Stimulated activated CD8-positive, alpha-beta memory T cell treated with anti-CD3 and anti-CD28 coated beads, Interleukin-2, amount 100 ng/mL, for 48 hours (primary cell): ENCODE results near the gene LRCH3.

Source experiments
- DNase-seq, 2 donors: peaks; one replicate each; pipeline ENCODE4 v3.0.0-alpha.2; 2020; ENCODE audit warnings: low read depth in 2 of 2

LRCH3 gene

DNA sequence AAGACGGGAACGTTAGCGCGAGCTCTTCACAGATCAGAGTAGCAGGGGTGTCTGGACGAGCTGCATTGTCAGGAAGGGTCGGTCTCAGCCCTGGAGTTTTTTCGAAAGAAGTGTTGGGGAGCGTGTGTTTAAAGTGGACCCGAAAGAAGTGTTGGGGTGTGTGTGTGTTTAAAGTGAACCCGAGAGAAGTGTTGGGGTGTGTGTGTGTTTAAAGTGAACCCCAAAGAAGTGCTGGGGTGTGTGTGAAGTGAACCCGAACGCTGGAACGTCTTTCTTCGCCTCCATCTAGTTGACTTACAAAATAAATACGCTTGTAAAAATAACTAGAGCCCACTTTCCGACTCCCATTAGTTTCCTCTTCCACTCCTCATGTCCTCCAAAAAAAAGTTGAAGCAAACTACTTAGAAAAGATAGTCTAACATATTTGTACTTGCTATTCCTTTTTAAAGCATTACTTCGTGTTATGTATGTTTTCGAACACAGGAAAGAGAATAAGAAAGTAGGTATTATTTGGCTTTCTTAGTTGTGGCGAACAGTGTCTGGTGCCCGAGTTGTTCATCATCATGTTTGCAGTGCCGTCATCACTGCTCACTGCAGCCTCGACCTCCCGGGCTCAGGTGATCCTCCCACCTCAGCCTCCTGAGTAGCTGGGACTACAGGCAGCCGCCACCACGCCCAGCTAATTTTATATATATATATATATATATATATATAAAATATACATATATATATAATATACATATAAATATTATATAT lies 1.0 kb downstream of the LRCH3 start:
- DNase-seq = no peak

DNA sequence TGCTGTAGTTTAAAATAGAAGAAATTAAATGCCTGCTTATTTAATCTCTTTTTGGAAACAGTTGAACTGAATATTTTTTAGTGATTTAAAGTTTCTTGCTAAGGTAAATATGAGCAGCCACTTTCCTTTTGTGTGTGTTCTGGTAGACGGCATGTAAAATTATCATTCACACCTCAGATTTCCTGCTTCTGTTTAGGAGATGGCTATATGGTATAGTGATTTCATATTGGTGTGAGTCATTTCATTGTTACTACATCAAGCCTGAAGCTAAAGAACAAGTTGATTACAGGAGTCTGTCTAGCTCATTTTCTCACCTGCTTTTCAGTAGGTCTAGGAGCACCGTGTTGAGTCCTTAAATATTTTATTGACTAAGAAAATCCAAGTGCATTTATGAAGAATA lies 2.2 kb downstream of the LRCH3 start:
- DNase-seq = no peak

DNA sequence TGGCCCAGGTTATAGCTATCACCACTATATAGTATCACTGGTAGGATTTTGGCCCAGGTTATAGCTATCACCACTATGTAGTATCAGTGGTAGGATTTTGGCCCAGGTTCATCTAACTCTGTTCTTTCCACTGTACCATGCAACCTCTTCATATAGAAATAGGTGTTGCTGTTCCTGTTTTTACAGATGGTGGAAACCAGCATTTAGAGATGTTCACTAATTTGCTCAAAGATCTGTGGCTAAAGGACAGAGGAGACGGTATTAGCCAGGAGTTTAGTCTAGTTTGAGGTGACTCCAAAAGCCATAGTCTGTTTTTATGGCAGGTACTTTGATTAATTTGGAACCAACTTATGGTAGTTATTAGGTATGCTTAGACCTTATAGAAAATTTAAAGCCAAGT lies 3.1 kb downstream of the LRCH3 start:
- DNase-seq = no peak

DNA sequence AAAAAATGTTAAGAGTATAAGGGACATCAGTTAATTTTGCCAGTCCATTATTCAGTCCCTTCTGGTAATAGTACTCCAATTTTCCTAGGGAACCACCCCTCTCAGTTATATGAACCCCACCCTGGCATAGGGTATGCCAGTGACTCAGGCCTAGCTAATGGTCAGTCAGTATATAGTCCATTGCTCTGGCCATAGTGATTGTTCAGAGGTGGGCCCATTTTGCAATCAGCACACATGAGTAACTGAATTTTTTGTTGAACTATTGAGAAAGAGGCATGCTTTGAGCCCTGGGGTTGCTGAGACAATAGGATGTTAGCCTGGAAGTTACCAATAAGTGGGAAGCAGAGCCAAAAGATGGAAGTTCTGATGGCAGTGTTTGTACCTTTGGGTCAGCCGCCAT lies 4.1 kb downstream of the LRCH3 start:
- DNase-seq = no peak

DNA sequence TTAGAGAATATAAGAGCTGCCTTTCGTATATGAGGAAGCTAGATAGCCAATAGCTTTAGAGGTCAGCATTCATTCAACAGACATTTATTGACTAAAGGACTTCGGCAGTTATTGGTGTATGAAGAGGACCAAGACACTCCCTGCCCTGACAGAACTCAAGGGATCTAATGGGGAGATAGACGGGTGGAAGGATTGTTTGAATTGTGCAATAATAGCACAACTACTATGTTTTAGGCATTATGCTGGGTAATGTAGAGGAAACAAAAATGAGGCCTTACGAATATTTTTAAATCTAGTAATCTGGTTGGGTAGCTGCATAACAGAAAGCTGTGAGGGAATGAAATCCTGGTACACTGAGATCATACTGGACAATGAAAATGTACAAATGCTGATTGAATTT lies 5.0 kb downstream of the LRCH3 start:
- no peak for DNase-seq

DNA sequence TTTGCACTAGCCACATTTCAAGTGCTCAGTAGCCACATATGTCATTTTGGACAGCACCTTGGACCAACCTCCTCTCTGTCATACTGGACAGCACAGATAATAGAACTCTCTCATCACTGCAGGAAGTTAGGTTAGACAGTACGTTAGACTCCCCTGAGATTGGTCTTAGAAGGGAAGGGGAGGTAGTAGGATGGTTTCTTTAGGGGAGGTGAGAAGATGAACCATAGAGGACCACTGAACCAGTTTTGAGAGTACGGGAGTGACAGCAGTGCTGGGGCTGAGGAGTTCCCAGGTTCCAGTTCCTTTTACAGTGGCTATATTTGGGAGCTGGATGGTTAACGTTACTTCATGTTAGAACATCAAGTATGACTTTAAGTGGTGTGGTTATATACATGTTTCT lies 7.8 kb downstream of the LRCH3 start:
- no peak for DNase-seq

DNA sequence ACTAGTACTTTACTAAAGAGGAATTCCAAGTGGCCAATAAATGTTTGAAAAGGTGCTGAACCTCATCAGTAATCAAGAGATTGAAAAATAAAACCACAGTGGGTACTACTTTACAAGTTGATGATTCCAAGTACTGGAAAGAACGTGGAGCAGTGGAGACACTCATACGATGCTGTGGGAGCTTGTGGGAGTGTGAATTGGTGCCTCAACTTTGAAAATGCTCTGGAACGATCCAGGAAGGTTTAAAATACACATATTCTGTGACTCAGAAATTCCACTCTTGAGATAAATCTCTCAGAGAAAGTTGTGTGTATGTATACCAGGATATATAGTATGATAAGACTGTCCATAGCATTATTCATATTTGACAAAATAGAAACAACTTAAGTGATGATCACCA lies 9.3 kb downstream of the LRCH3 start:
- DNase-seq = no peak

DNA sequence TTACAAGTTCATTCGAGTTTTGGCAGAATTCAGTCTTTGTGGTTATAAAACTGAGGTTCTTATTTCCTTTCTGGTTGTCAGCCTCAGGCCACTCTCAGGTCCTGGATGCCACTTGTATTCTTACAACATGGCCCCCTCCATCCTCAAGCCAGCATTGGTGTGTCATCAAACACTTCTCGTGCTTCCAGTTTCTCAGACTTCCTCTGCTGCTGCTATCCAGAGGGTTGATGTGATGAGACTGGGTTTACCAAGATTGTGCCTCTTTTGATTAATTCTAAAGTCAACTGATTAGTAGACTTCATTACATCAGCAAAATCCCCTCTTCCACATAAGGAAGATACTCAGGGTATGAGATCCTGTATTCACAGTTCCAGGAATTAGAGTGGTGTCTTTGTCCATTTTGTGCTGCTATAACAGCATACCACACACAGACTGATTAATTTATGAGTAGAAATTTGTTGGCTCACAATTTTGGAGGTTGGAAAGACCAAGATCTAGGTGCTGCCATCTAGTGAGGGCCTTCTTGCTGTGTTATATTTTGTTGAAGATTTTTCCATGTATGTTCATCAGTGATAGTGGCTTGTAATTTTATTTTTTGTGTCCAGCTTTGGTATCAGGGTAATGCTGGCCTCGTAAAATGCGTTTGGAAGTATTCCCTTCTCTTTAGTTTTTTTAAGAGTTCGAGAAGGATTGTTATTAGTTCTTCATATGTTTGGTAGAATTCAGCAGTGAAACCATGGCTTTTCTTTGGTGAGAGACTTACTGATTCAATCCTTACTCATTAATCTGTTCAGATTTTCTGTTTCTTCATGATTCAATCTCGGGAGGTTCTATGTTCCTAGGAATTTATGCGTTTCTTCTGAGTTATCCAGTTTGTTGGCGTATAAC lies 11.1 kb downstream of the LRCH3 start:
- DNase-seq = no peak

DNA sequence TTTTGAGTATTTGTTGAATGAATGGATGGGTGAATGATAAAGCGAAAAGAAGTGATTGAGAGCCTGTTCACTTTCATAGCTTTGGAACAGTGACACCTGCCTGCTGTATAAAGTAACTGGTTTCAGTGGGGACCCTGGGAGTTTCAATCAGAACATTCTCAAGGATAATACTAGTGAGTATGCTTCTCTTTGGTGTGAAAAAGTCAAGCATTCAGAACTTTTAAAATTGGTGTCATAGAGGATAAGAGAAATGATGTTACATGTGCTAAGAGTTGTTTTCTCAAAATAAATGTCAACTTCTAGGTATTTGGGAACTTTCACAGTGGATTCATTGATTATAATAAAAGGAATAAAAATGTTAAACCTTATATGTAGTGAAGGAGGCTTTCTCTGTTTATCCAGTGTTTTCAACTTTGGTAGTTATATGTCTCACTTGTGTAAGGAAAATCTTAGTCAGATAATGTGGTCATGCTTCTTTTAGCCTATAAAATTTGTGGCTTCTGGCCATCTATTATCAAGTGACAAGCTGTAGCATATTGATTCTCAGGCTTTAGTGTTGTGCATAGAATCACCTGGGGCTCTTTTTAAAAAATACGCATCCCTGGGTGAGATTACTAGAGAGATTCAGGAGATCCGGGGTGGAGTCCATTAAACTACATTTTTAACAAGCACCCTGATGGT lies 11.9 kb downstream of the LRCH3 start:
- DNase-seq = no peak

DNA sequence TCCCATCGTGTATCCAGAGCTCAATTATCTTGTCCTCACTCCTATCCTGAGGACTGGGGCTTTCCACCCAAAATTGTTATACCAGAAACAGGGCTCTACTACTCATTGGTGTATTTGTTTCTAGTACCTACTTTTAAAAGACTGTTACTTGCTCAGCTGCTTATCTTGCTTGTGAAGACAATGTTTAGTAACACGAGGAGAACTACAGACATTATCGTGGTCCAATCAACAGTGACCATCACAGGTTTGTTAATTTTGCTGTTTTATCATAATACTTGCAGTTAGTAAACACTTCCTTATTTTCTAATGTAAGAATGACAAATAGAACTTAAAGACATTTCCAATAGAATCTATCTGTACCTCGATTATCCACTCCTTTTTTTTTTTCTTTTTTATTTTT lies 13.5 kb downstream of the LRCH3 start:
- DNase-seq = no peak

DNA sequence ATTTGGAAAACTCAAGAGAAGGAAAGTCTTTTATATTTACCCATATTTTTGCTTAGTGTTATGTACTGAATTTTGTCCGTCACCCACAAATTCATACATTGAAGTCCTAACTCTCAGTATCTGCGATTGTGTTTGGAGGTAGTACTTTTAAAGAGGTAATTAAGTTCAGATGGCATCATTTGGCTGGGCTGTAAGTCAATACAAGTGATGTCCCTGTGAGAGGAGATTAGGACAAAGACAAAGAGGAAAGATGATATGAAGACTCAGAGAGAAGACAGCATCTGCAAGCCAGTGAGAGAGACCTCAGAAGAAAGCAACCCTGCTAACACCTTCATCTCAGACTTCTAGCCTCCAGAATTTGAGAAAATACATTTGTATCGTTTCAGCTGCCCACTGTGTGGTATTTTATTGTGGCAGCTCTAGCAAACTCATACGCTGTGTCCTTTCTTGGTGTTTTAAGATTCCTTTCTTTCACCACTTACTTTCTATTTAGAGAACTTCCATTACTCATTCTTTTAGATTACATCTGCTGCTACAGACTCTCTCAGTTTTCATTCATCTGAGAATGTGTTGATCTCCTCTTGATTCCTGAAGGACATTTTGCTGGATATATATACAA lies 17.0 kb downstream of the LRCH3 start:
- DNase-seq = no peak

DNA sequence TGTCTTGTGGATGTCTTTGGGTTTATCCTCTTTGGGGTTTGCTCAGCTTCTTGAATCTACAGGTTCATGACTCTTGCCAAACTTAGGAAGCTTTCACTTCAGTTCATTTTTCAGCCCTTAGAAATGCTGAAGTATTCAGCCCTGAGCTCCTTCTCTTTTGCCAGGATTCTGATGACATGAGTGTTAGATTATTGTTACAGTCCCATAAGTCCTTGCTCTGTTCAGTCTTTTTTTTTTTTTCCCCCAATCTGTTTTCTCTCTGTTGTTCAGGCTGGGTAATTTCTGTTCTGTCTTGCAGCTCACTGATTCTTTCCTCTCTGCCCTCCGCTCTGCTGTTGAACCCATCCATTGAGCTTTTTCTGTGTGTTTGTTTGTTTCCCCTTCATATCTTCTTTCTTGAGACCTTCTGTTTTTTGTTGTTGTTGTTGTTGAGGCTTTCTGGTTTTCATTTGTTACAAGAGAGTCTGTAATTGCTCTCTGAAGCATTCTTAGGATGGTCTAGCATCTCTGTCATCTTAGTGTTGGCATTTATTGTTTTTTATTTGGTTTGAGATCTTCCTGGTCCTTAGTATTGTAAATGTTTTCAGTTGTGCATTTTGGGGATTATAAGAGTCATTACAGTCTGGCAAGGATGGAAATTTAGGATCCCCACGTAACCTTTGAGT lies 18.4 kb downstream of the LRCH3 start:
- DNase-seq = no peak

DNA sequence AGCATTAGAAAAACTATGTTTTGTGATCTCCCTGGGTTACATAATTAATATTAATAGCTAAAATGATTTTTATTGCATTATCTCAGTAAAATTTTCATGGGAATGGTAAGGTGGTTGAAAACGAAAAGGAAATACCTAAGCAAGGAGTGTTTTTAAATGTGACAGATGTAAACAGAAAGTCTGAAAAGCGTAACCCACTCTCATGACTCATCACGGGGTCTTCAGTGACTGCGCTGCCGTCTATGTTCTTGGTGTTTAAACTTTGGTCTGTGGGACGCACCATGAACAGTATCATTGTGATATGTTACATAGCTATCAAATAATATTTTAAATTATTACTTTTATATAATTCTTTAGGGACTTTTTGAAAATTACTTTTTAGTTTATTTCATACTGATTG lies 19.8 kb downstream of the LRCH3 start:
- no peak for DNase-seq

DNA sequence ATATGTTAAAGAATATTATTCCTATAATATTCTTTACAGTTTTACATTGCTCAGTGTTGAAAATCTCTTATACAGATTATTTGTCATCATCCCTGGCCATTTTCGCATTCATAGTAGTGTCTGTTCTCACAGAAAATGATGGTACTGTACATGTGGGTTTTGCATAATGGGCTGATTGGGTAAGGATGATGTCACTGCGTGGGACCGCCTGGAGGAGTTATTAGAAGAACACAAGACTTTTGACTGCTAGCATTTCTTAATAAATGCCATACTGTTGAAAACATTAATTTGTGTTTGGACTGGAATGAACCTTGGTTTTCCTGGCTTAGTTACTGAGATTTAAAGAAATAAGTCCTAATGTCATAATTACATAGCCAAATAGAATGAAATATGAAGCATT lies 20.3 kb downstream of the LRCH3 start:
- DNase-seq = no peak

DNA sequence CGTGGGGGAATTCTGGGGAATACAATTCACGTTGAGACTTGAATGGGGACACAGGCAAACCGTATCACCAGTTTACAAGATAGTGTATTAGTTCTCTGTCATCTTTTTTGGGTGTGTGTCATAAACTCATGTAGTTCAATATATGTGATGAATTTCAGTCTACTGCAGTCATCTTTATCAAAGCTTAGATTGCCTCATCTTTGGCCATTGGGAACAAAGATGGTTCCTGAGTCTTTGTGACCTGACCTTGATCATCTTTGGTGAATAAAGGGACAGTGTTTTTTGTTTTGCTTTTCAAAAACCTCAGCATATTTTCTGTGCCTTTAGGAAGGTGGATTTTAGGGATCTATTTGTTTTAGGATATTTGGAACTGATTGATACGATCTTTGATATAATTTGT lies 23.3 kb downstream of the LRCH3 start:
- DNase-seq = no peak

DNA sequence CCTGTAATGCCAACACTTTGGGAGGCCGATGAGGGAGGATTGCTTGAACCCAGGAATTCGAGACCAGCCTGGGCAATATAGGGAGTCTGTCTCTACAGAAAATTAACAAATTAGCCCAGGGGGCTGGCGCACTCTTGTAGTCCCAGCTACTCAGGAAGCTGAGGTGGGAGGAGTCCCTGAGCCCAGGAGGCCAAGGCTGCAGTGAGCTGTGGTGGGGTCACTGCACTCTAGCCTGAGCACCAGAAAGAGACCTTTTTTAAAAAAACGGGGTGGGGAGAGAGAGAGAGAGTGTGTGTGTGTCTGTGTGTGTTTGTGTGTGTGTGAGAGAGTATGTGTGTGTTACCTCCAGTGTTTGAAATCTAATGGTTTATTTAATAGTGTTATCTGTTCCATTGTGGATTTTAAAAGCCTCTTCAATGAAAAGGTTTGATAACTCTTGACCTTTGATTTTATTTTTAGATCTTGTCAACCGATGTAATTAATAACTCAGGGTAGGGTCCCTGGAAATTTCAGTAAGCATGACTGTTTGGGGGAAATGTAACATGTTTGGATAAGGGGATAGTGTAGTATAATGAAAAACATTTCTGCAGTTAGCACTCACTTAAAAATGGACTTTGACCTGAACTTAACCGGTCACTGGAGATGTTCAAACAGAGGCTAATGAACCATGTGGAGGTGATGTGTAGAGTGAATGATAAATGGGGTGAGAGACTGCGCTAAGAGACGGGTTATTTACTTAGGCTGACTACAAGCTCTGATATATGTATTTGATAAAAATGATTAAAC lies 29.7 kb downstream of the LRCH3 start:
- no peak for DNase-seq

DNA sequence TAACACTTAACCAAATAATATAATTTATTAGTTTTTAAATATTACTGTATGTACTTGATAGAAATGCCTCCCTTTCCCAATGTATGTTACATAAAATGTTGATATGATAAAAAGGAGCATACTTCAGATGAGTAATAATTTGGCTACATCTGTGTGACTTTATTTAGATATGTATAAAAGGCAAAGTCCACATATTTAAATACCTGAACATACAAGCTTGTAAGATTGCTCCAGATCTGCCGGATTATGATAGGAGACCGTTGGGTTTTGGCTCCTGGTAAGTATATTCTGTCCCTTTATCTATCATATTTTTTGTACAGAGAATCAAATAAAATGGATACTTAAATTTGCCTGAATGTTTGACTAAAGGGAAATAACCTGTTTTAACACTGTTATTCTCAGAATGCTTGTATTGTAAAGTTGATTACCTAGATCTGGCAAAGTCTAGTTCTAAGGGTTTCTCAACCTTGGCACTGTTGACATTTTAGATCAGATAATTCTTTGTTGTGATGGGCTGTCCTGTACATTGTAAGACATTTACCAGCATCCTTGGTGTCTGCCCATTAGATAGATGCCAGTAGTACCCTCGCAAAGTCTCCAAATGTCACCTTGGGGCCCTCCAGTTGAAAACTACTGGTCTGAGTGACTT lies 38.5 kb downstream of the LRCH3 start:
- no peak for DNase-seq

DNA sequence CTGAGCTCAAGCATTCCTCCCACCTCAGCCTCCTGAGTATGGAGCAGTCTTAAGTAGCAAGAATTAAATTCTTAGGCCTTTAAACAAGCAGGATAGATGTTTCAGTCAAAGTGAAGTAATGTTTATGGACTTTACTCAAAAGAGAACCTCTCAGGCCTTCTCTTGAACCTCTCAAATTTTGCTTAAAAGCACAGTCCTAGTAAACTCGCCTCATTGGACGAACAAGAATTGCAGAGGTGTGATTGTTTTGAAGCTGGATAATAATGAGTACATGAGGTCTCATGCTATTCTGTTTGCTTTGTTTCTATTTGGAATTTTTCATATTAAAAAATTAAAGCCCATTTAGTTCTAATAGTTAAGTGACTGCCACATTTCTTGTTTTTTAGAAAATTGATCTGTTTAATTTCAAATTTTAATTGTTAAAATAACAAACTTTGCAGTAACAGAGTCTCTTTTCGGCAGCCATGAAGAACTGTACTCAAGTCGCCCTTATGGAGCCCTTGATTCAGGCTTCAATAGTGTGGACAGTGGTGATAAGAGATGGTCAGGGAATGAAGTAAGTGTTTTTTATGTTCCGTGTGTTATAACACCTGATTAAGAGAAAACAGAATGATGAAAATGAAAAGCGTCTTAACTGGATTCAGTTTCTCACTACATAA lies 39.4 kb downstream of the LRCH3 start:
- no peak for DNase-seq

DNA sequence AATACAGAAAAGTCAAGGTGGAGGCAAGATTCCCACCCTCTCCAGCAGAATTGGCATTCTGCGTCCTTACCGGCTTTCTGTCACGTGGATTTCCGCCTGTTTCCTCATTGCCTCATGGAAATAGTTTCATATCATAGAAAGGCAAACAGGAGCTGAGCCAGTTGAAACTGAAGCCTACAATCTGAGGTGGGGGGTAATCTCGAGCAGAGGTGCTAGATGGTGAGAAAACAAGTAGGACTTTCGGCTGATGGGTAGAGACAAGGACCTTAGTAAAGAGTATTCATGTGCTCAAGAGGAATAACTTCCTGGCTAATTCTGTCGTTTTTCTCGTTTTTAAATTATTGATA lies 39.9 kb downstream of the LRCH3 start:
- DNase-seq = no peak
